SHP77 treated with DMSO at 0.1 percent for 48 hours (cell line): ENCODE measurements around the gene FADD.

Source experiments
- DNase-seq: peaks from one replicate; lab custom pipeline; 2025; lab: John Stamatoyannopoulos, UW

The FADD gene

GRCh38 chr11:70233511-70233934 is 30.4 kb downstream of the FADD start:
- no peak for DNase-seq

GRCh38 chr11:70233962-70234361 is 30.9 kb downstream of the FADD start:
- DNase-seq = no peak

DNA sequence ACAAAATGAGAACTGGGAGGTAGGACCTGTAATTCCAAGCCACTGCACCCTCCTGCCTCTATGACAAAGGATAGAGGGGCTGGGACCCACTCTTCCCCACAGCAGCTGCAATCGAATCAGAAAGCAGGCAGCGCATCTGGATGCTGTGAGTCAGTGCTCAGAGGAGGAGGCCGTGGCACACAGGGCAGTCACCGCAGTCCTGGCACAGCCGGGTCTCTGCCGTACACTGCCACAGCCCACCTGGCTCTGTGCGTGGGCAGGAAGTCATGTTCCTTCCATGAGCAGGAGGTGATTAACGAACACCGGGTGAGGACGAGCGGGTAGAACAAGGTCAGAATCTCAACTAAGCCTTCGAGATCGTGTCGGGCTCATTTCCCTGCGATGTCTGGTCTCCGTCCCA is 37.2 kb downstream of the FADD start:
- DNase-seq = no peak

GRCh38 chr11:70241709-70242108 is 38.6 kb downstream of the FADD start:
- no peak for DNase-seq

- no peak for DNase-seq
These were observed 39.8 kb downstream of the FADD start for GRCh38 chr11:70242885-70243284.

DNA sequence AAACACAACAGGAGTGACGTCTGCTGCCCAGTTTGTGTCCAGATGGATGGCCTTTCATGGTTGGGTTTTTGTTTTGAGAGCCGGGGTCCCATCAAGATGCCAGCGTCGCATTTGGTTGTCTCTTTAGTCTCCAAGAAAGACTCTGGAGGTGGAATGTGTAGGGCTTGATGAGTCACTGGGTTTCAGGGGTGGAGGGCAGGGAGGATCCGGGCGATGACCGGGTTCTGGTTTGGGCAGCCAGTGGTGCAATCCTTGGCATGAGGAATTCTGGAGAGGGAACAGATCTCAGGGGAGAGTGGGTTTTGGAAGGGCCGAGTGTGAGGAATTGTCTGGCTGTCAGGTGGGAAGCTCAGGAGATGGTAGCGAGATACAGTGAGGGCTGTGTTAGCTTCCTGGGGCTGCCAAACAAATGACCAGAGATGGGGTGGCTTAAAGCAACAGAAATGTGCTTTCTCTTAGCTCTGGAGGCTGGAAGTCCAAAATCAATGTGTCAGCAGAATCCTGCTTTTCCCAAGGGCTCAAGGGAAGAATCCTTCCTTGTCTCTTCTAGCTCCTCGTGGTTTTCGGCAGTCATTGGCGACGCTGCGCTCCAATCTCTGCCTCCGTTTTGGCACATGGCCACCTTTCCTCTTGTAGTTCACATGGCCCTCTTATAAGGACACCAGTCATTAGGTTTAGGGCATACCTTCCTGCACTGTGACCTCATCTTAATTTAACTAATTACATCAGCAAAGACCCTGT is 41.0 kb downstream of the FADD start:
- DNase-seq = no peak

DNA sequence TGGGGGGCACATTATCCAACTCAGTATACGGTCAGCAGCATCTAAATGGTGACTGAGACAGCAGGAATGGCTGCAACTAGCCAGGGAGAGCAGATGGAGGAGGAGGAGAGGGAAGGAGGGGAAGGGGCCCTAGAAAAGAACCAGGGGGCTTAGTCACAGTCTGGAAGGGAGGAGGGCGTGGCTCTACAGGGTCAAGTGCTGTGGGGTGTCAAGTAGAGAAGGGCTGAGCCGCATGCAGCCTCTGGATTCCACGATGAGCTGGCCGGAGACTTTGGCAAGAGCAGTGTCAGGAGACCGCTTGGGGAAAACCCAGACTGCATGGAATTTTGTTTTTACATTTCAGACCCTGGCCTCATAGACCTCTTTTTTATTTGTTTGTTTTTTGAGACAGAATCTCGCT is 41.6 kb downstream of the FADD start:
- no peak for DNase-seq

GRCh38 chr11:70246196-70246595 is 43.1 kb downstream of the FADD start:
- no peak for DNase-seq

GRCh38 chr11:70247042-70247709 is 44.1 kb downstream of the FADD start:
- DNase-seq = no peak

DNA sequence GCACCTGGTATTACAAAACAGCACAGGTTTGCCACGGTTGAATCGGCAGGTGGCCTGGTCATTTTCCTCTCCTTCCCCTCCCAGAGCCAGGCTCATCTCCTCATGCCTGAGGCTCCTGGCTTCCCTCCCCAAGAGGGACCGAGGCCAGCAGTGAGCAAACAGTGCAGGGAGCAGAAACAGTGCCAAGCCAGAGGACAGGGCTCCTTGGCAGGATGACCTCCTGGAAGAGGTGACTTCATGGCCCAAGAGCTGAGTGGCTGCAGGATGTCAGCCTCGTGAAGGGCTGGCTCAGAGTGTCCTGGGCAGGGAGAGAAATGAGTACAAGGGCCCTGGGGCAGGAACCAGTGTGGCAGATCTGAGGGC is 44.6 kb downstream of the FADD start:
- no peak for DNase-seq

DNA sequence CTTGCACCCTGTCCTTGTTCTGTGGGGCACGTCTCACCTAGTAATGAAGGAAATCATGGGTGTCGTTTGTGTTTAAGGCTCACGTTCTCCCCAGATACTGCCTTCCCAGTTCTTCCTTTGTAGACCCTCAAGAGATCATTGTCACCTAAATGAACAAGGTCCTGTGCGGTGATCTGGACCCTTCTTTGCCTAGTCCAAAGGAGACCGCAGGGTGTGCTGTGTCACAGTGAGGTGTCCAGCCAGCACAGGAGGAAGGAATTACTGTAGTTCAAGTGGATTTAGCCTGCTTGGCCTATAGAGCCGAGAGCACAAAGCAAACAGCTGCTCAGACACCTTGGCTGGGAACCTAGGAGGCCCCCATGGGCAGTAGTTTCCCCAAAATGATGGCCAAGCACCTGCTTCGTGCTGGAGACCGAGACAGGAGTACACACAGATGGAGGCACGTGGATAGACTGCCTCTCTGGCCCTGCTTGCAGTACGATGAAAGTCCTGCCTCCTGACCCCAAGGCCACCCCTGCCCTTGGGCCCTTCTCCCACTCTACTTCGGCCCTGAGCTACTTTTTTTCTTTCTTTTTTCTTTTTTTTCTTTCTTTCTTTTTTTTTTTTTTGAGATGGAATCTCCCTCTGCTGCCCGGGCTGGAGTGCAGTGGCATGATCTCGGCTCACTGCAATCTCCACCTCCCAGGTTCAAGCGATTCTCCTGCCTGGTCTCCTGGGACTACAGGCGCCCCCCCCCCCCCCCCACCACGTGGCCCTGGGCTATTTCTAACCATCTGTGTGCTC is 48.0 kb downstream of the FADD start:
- DNase-seq = no peak

GRCh38 chr11:70251659-70252321 is 48.7 kb downstream of the FADD start:
- no peak for DNase-seq

GRCh38 chr11:70252844-70253243 is 49.7 kb downstream of the FADD start:
- DNase-seq = no peak

GRCh38 chr11:70255477-70256116 is 52.5 kb downstream of the FADD start:
- no peak for DNase-seq
